ENCODE measurements around the gene ARCN1. TPM values are rescaled to one million over a fixed set of nuclear protein-coding genes. Genes with fewer than 3 reads are reported as not detected.

ARCN1 gene
- total and polyA plus RNA-seq, 2 of the 4 experiments (the other 2 are of a cell fraction): 148 to 212 TPM

DNA sequence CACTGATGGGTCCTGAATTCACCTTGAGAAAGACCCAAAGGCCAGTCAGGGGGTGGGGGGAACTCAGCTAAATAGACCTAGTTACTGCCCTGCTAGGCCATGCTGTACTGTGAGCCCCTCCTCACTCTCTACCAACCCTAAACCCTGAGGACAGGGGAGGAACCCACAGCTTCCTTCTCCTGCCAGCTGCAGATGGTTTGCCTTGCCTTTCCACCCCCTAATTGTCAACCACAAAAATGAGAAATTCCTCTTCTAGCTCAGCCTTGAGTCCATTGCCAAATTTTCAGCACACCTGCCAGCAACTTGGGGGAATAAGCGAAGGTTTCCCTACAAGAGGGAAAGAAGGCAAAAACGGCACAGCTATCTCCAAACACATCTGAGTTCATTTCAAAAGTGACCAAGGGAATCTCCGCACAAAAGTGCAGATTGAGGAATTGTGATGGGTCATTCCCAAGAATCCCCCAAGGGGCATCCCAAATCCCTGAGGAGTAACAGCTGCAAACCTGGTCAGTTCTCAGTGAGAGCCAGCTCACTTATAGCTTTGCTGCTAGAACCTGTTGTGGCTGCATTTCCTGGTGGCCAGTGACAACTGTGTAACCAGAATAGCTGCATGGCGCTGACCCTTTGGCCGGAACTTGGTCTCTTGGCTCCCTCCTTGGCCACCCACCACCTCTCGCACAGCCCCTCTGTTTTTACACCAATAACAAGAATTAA is 47.3 kb upstream of the ARCN1 start (continued):
- TF ChIP-seq FOS (IDR thresholded peaks at IDR 0.05; ENCODE audit: low read depth, low read length): no peak

DNA sequence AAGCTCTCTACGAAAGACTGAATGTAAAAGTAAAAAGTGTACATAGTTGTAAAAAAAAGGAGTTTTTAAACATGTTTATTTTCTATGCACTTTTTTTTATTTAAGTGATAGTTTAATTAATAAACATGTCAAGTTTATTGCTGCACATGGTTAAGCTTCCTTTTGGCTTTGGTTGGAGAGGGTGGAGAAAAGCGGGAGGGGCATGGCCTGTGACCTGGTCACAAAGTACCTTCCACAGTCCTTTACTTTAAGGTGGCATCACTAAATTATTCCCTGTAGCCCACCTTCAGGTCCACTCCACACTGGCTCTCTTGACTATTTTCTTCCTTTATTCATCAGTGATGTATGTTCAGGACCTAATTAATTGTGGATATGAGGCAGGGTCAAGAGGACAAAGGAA is 45.5 kb upstream of the ARCN1 start:
- H2BK15ac ChIP-seq (ENCODE audit: low read depth, low read length): no peak overlapping the region
- no peak overlapping the region for H2AFZ ChIP-seq (replicated peaks; ENCODE audit: low read length, poor library complexity)
- no peak overlapping the region for H4K8ac ChIP-seq (ENCODE audit: low read depth in 2 of 2, low read length in 2 of 2)
- BruUV-seq (replicated peaks): no TSS peak
- no peaks in the 10 kb centered on the region for H3K9me1 ChIP-seq (ENCODE audit: insufficient read depth, low read length)
- H3K27ac ChIP-seq (ENCODE audit: insufficient read depth, low read length): no peak overlapping the region
- intact Hi-C loops (cut with micrococcal nuclease): no loop called here
- H3K36me3 ChIP-seq (ENCODE audit: control insufficient read depth, insufficient read depth, low read length): peaks cover 29% of the 10 kb centered on the region
- no peak overlapping the region for H3K9ac ChIP-seq (ENCODE audit: low read depth, low read length)
- no peak overlapping the region for H3K14ac ChIP-seq (replicated peaks; ENCODE audit: low read depth, low read length)
- DNase-seq (no peak), ATAC-seq (ENCODE audit: low read depth) (no peak)
- H3K79me1 ChIP-seq (ENCODE audit: low read depth in 1 of 2, low read length in 2 of 2): peaks cover 0 to 22% of the 10 kb centered on the region in 2 experiments; a peak in 3 of 4 replicates
- H3K9me3 ChIP-seq (ENCODE audit: control insufficient read depth, insufficient read depth, low read length): no peaks in the 10 kb centered on the region
- H2AK5ac ChIP-seq (ENCODE audit: low read depth, low read length): no peak overlapping the region
- peaks cover 2% of the 10 kb centered on the region; the same call in 1 of the 2 replicates for H3K4me1 ChIP-seq (ENCODE audit: control insufficient read depth, insufficient read depth, low read length)
- H3K27me3 ChIP-seq (ENCODE audit: control insufficient read depth, insufficient read depth, low read length): no peaks in the 10 kb centered on the region
- H2AK9ac ChIP-seq (replicated peaks; ENCODE audit: low read depth, low read length, poor library complexity): no peak overlapping the region
- H3K4ac ChIP-seq (ENCODE audit: low read depth, low read length): no peak overlapping the region
- no peak overlapping the region for H3K4me3 ChIP-seq (ENCODE audit: insufficient read depth, low read depth, low read length)
- dilution Hi-C loops (cut with HindIII; ENCODE audit: low sequenced_read_pairs, unreplicated experiment): no loop called here
- H3K23ac ChIP-seq (ENCODE audit: low read depth, low read length): no peak overlapping the region
- no peak overlapping the region for H2BK20ac ChIP-seq (ENCODE audit: low read depth, low read length)
- H2BK120ac ChIP-seq (ENCODE audit: low read depth, low read length): no peak overlapping the region
- peaks cover 7% of the 10 kb centered on the region; the same call in 1 of the 2 replicates for H4K20me1 ChIP-seq (ENCODE audit: insufficient read depth, low read length)
- no peak overlapping the region for H2BK5ac ChIP-seq (ENCODE audit: low read depth, low read length, poor library complexity, severe bottlenecking)
- no peak overlapping the region for H4K5ac ChIP-seq (ENCODE audit: low read depth, low read length)
- no peak overlapping the region for H3K56ac ChIP-seq (ENCODE audit: extremely low read depth, insufficient read depth, low read length)
- CTCF ChIA-PET: no interaction called here
- in situ Hi-C loops (cut with MboI; ENCODE audit: low sequenced_read_pairs): no loop called here
- no peak overlapping the region for H3K4me2 ChIP-seq (ENCODE audit: low read depth, low read length)
- no peak overlapping the region for H3K18ac ChIP-seq (ENCODE audit: low read depth, low read length)
- H4K91ac ChIP-seq (ENCODE audit: insufficient read depth, low read depth, low read length): no peak overlapping the region
- no CpG with 5 or more reads among the region's 2 CpGs for WGBS, 2 experiments (ENCODE audit: extremely low coverage in 2 of 2, insufficient read length in 1 of 2)
- POLR2A ChIA-PET (ENCODE audit: unreplicated experiment): no interaction called here
- TF ChIP-seq, protein P1, sequence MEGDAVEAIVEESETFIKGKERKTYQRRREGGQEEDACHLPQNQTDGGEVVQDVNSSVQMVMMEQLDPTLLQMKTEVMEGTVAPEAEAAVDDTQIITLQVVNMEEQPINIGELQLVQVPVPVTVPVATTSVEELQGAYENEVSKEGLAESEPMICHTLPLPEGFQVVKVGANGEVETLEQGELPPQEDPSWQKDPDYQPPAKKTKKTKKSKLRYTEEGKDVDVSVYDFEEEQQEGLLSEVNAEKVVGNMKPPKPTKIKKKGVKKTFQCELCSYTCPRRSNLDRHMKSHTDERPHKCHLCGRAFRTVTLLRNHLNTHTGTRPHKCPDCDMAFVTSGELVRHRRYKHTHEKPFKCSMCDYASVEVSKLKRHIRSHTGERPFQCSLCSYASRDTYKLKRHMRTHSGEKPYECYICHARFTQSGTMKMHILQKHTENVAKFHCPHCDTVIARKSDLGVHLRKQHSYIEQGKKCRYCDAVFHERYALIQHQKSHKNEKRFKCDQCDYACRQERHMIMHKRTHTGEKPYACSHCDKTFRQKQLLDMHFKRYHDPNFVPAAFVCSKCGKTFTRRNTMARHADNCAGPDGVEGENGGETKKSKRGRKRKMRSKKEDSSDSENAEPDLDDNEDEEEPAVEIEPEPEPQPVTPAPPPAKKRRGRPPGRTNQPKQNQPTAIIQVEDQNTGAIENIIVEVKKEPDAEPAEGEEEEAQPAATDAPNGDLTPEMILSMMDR (conservative IDR thresholded peaks at IDR 0.05; ENCODE audit: low read depth, low read length): no peak
- no peak for TF ChIP-seq SMC3 (IDR thresholded peaks at IDR 0.05; ENCODE audit: low read depth, low read length)
- no peak for TF ChIP-seq POLR2A (IDR thresholded peaks at IDR 0.05; ENCODE audit: low read depth, low read length)
- TF ChIP-seq, protein P2, sequence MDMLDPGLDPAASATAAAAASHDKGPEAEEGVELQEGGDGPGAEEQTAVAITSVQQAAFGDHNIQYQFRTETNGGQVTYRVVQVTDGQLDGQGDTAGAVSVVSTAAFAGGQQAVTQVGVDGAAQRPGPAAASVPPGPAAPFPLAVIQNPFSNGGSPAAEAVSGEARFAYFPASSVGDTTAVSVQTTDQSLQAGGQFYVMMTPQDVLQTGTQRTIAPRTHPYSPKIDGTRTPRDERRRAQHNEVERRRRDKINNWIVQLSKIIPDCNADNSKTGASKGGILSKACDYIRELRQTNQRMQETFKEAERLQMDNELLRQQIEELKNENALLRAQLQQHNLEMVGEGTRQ (IDR thresholded peaks at IDR 0.05; ENCODE audit: low read depth, low read length): no peak
- TF ChIP-seq, protein P3, sequence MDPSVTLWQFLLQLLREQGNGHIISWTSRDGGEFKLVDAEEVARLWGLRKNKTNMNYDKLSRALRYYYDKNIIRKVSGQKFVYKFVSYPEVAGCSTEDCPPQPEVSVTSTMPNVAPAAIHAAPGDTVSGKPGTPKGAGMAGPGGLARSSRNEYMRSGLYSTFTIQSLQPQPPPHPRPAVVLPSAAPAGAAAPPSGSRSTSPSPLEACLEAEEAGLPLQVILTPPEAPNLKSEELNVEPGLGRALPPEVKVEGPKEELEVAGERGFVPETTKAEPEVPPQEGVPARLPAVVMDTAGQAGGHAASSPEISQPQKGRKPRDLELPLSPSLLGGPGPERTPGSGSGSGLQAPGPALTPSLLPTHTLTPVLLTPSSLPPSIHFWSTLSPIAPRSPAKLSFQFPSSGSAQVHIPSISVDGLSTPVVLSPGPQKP (IDR thresholded peaks at IDR 0.05; ENCODE audit: borderline replicate concordance, low read depth, low read length): no peak
- TF ChIP-seq NFE2L2 (IDR thresholded peaks at IDR 0.05; ENCODE audit: low read depth, low read length): no peak
- TF ChIP-seq MAZ (IDR thresholded peaks at IDR 0.05; ENCODE audit: borderline replicate concordance, low read depth, low read length): no peak
- no peak for TF ChIP-seq MAFK (IDR thresholded peaks at IDR 0.05; ENCODE audit: low read depth, low read length)
- TF ChIP-seq RCOR1 (IDR thresholded peaks at IDR 0.05; ENCODE audit: insufficient replicate concordance, low read length): no peak
- no peak for TF ChIP-seq MXI1 (IDR thresholded peaks at IDR 0.05; ENCODE audit: borderline replicate concordance, low read depth, low read length)
- TF ChIP-seq CHD1 (IDR thresholded peaks at IDR 0.05; ENCODE audit: low read depth, low read length): no peak
- TF ChIP-seq FOS (IDR thresholded peaks at IDR 0.05; ENCODE audit: low read depth, low read length): no peak
- TF ChIP-seq RFX5 (IDR thresholded peaks at IDR 0.05; ENCODE audit: low read depth, low read length): no peak

All from IMR-90 (cell line).